Measurements from ENCODE around the gene CDH22.

- TF ChIP-seq POLR2A (IDR thresholded peaks at IDR 0.05) (no peak), CTCF (IDR thresholded peaks at IDR 0.05) (peak; percentile 22 to 76 (median 53))
These were observed 133.7 kb downstream of the CDH22 start for GRCh38 chr20:46174469-46175126.

Data from adrenal gland (tissue), 5 donors.